Muscle of leg (tissue), 11 donors: Measurements from ENCODE around the gene AHCYL1. TPM values are rescaled to one million over a fixed set of nuclear protein-coding genes. Genes with fewer than 3 reads are reported as not detected.
"Not testable (repeated sequence)": the region's sequence is repeated elsewhere in the genome, so short reads cannot be mapped to it uniquely, and the experiment has no call there.

Experiments used
- DNase-seq: peaks from one replicate; pipeline ENCODE4 v3.0.0; 2013
- H3K27ac ChIP-seq: one replicate; pipeline ENCODE4 v1.5.1; 2013; ENCODE audit warnings: mild to moderate bottlenecking, low read length, control low read depth
- H3K27me3 ChIP-seq: one replicate; pipeline ENCODE4 v1.6.1; 2013; ENCODE audit warnings: low read length; ENCODE audit not compliant: control insufficient read depth, insufficient read depth
- H3K36me3 ChIP-seq: one replicate; pipeline ENCODE4 v1.6.1; 2013; ENCODE audit warnings: low read length; ENCODE audit not compliant: control insufficient read depth, insufficient read depth
- H3K4me1 ChIP-seq: one replicate; pipeline ENCODE4 v1.6.1; 2013; ENCODE audit warnings: low read length; ENCODE audit not compliant: control insufficient read depth, insufficient read depth
- H3K4me3 ChIP-seq: one replicate; pipeline ENCODE4 v1.5.1; 2013; ENCODE audit warnings: low read length, control low read depth
- H3K9me3 ChIP-seq: replicated peaks from 2 replicates; pipeline ENCODE4 v1.6.1; 2013; ENCODE audit warnings: low read depth, low read length; ENCODE audit not compliant: control insufficient read depth
- WGBS: methylation state at CpG from one replicate; pipeline ENCODE4 v1.1.5; 2013; ENCODE audit warnings: missing lambda C conversion rate; ENCODE audit not compliant: insufficient coverage; 5-methylcytosine and 5-hydroxymethylcytosine counted together
- polyA plus RNA-seq, 8 donors: library from polyadenylated mRNA; unstranded; fragments of 120-200 nt; gene quantifications; one replicate each; pipeline versions ENCODE4 v1.2.1 to v1.2.3, GENCODE V29; 2013; ENCODE audit warnings: inconsistent platforms in 1 of 8, low replicate concordance in 1 of 8; ENCODE audit not compliant: insufficient read length in 8 of 8, insufficient read depth in 1 of 8
- total RNA-seq: library from RNA; stranded (reverse); fragments of 120-200 nt; gene quantifications from one replicate; pipeline ENCODE4 v1.2.4, GENCODE V29; 2013

AHCYL1 gene
- total and polyA plus RNA-seq, 9 donors, result 20.6 to 50.9 (median 40.4) TPM

- no peaks in the 10 kb centered on the region for H3K27me3 ChIP-seq
- H3K9me3 ChIP-seq, result no peaks in the 10 kb centered on the region
- H3K4me3 ChIP-seq, result no peak overlapping the region
- no peak for DNase-seq
- peaks cover 27% of the 10 kb centered on the region for H3K36me3 ChIP-seq
- H3K27ac ChIP-seq, result no peak overlapping the region
- H3K4me1 ChIP-seq, result peaks cover 6% of the 10 kb centered on the region
- WGBS, result 100% methylated on average over 1 of the region's 4 CpGs
Observed at GRCh38 chr1:110007046-110007830, 22.7 kb downstream of the AHCYL1 start.

GRCh38 chr1:110008971-110009565 is 24.5 kb downstream of the AHCYL1 start:
- H3K9me3 ChIP-seq, result no peaks in the 10 kb centered on the region
- no peak overlapping the region for H3K4me3 ChIP-seq
- peaks cover 36% of the 10 kb centered on the region for H3K36me3 ChIP-seq
- 95% methylated on average over 3 of the region's 7 CpGs for WGBS
- H3K27me3 ChIP-seq, result no peaks in the 10 kb centered on the region
- H3K27ac ChIP-seq, result no peak overlapping the region
- no peak for DNase-seq
- peaks cover 2% of the 10 kb centered on the region for H3K4me1 ChIP-seq

GRCh38 chr1:110011527-110012041 is 27.0 kb downstream of the AHCYL1 start:
- no peak overlapping the region for H3K27ac ChIP-seq
- H3K36me3 ChIP-seq, result peaks cover 48% of the 10 kb centered on the region
- DNase-seq, result peak; percentile 47

GRCh38 chr1:110012100-110012780 is 27.7 kb downstream of the AHCYL1 start:
- Histone ChIP-seq H3K4me1 (no peaks in the 10 kb centered on the region), H3K27ac (no peak overlapping the region), H3K9me3 (no peaks in the 10 kb centered on the region), H3K36me3 (peaks cover 53% of the 10 kb centered on the region), H3K27me3 (no peaks in the 10 kb centered on the region), H3K4me3 (no peak overlapping the region)
- DNase-seq, result no peak
- no CpG with 5 or more reads among the region's 6 CpGs for WGBS

More at GRCh38 chr1:110011527-110012041, 27.0 kb downstream of the AHCYL1 start:
- Histone ChIP-seq H3K4me1 (no peaks in the 10 kb centered on the region), H3K4me3 (no peak overlapping the region), H3K9me3 (no peaks in the 10 kb centered on the region), H3K27me3 (no peaks in the 10 kb centered on the region)
- WGBS, result no CpG with 5 or more reads among the region's 2 CpGs

DNA sequence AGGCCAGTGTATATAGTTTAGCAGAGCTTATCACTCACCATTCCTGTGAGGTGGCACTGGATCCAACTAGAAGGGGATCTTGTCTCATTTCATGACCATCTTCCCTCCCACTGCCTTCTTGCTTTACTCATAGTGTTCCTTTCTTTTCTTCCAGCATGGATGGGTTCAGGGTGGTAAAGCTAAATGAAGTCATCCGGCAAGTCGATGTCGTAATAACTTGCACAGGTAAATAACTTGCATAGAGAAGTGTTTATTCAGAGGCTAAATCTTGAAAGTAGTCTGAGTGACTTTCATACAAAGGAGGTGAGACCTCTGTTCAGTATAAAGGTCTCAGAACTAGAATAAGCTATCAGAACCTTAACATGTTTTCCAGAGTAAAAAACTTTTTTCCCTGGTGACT is 33.2 kb downstream of the AHCYL1 start:
- no CpG with 5 or more reads among the region's 3 CpGs for WGBS

DNA sequence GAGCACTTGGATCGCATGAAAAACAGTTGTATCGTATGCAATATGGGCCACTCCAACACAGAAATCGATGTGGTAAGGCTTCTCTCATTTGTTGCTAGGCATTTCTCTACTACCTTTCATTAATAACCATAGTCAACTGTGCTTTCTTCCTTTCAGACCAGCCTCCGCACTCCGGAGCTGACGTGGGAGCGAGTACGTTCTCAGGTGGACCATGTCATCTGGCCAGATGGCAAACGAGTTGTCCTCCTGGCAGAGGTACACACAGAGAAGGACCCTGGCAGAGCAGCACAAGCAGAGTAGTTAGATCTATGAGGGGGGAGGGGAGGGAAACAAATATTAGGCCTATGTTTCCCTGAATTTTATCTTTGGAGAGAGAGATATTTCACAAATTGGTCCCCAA is 33.8 kb downstream of the AHCYL1 start:
- peaks cover 70% of the 10 kb centered on the region for H3K36me3 ChIP-seq
- no peak overlapping the region for H3K27ac ChIP-seq
- WGBS, result 98% methylated on average over 7 of the region's 9 CpGs
- H3K9me3 ChIP-seq, result no peaks in the 10 kb centered on the region
- no peaks in the 10 kb centered on the region for H3K27me3 ChIP-seq
- no peak for DNase-seq
- no peak overlapping the region for H3K4me3 ChIP-seq
- H3K4me1 ChIP-seq, result no peaks in the 10 kb centered on the region

More for the DNA sequence above, 33.2 kb downstream of the AHCYL1 start:
- no peaks in the 10 kb centered on the region for H3K9me3 ChIP-seq
- DNase-seq, result no peak
- H3K4me3 ChIP-seq, result no peak overlapping the region
- no peak overlapping the region for H3K27ac ChIP-seq
- H3K27me3 ChIP-seq, result no peaks in the 10 kb centered on the region
- H3K4me1 ChIP-seq, result no peaks in the 10 kb centered on the region
- H3K36me3 ChIP-seq, result peaks cover 68% of the 10 kb centered on the region

DNA sequence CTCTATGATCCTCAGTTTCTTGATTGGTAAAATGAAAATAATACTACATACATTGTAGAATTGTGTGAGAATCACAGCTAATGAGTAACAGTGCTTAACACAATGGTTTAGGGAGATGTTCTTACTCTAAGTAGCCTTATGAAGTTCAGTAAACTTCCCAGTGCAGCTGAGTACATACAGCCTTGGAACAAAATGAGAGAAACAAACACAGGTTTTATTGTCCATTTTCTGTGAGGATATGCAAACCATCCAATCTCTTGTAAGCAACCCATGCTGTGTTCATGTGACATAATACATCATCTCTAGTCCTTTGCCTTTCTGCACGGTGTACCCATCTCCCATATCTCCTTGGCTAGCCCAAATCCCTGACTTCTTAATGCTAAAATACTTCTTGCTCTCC is 35.2 kb downstream of the AHCYL1 start:
- Histone ChIP-seq H3K36me3 (peaks cover 71% of the 10 kb centered on the region), H3K4me3 (no peak overlapping the region), H3K27me3 (no peaks in the 10 kb centered on the region), H3K27ac (no peak overlapping the region), H3K4me1 (no peaks in the 10 kb centered on the region), H3K9me3 (no peaks in the 10 kb centered on the region)
- no peak for DNase-seq
- WGBS, result no CpG with 5 or more reads among the region's 1 CpG

DNA sequence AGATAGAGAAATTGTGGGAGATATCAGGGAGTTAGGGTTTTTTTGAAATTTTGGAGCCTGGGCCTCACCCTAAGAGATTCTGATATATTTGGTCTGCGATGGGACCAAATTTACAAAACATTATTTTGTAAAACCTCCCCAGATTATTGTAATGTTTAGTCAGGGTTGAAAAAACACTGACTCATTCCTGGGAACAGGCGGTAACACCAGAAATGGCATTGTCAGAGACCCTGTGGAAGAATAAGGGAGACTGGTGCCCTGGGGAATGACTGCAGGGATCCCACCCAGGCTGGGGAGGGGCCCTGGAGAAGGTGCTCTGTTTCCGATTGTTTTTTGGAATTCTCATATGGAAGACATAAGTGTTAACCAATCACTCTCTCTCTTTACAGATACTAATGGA is 36.7 kb downstream of the AHCYL1 start:
- H3K27ac ChIP-seq, result no peak overlapping the region
- no CpG with 5 or more reads among the region's 3 CpGs for WGBS
- H3K4me1 ChIP-seq, result no peaks in the 10 kb centered on the region
- no peak for DNase-seq
- H3K36me3 ChIP-seq, result peaks cover 63% of the 10 kb centered on the region
- H3K4me3 ChIP-seq, result no peak overlapping the region
- H3K27me3 ChIP-seq, result no peaks in the 10 kb centered on the region
- H3K9me3 ChIP-seq, result no peaks in the 10 kb centered on the region

DNA sequence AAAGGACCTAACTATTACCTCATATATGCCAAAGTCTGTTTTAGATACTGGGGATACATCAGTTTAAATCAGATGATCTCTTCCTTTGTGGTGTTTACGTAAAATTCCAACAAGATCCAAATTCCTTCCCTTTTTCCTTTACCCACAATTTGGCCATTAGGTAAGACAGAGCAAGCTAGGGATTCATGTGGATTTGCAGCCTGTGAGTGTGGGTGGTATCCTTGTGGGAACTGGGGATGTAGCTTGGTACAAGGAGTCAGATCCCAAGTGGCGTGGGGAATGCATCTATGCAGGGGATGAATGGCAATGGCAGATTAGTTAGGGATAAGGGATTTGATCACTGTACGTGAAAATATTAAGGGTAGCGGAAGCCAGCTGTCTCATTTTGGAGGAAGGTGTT is 40.0 kb downstream of the AHCYL1 start:
- WGBS, result 74% methylated on average over 3 of the region's 4 CpGs
- no peak for DNase-seq
- Histone ChIP-seq H3K9me3 (no peaks in the 10 kb centered on the region), H3K4me3 (no peak overlapping the region), H3K36me3 (peaks cover 34% of the 10 kb centered on the region), H3K4me1 (no peaks in the 10 kb centered on the region), H3K27me3 (no peaks in the 10 kb centered on the region), H3K27ac (no peak overlapping the region)

GRCh38 chr1:110030687-110031086 is 46.1 kb downstream of the AHCYL1 start:
- DNase-seq, H3K27ac ChIP-seq, H3K9me3 ChIP-seq, H3K36me3 ChIP-seq, H3K4me1 ChIP-seq, H3K4me3 ChIP-seq, H3K27me3 ChIP-seq: not testable (repeated sequence)
- WGBS, result no CpG with 5 or more reads among the region's 4 CpGs
